Measurements from ENCODE around the gene PRR20E.

GRCh38 chr13:57138988-57139387 lies 28.0 kb upstream of the PRR20E start:
- TF ChIP-seq CTCF (IDR thresholded peaks at IDR 0.05; ENCODE audit: low read depth, low read length, poor library complexity, severe bottlenecking) (no peak), EZH2phosphoT487 (IDR thresholded peaks at IDR 0.05; ENCODE audit: borderline replicate concordance, low read length) (no peak)
